Activated CD4-positive, alpha-beta T cell treated with anti-CD3 and anti-CD28 coated beads, Interleukin-2, amount 50 U/mL, for 24 hours (primary cell): ENCODE data around the gene SEMA4D.
A peak's percentile ranks its signal among the peaks of the same experiment; 100 is the strongest.

Source experiments
- DNase-seq, 2 donors: peaks; one replicate each; pipeline ENCODE4 v3.0.0-alpha.2; 2020; ENCODE audit warnings: low read depth in 1 of 2, low spot score in 1 of 2

Gene SEMA4D

GRCh38 chr9:89497978-89498851 is at the start of gene SEMA4D:
Gene SEMA4D, minus strand, starts transcription at chr9:89498113. Its CDS starts 92,657 bp downstream, at chr9:89405456.
- DNase-seq: peak in 1 of 2 donors; percentile 68

- no peak for DNase-seq
These were observed 49.1 kb upstream of the SEMA4D start for GRCh38 chr9:89547000-89547399.

- no peak for DNase-seq
These were observed 46.4 kb upstream of the SEMA4D start for GRCh38 chr9:89544279-89544661.

- DNase-seq: no peak
These were observed 45.8 kb upstream of the SEMA4D start for GRCh38 chr9:89543621-89544278.

GRCh38 chr9:89543111-89543510 is 45.2 kb upstream of the SEMA4D start:
- DNase-seq: no peak

- DNase-seq: no peak
These were observed 44.6 kb upstream of the SEMA4D start for GRCh38 chr9:89542401-89543021.

- no peak for DNase-seq
These were observed 43.9 kb upstream of the SEMA4D start for GRCh38 chr9:89541798-89542197.

GRCh38 chr9:89539374-89539773 is 41.5 kb upstream of the SEMA4D start:
- DNase-seq: no peak

GRCh38 chr9:89538871-89539270 is 41.0 kb upstream of the SEMA4D start:
- no peak for DNase-seq

- no peak for DNase-seq
These were observed 39.3 kb upstream of the SEMA4D start for GRCh38 chr9:89537166-89537565.

- no peak for DNase-seq
These were observed 38.7 kb upstream of the SEMA4D start for GRCh38 chr9:89536600-89536999.

- no peak for DNase-seq
These were observed 38.2 kb upstream of the SEMA4D start for GRCh38 chr9:89536145-89536574.

GRCh38 chr9:89535461-89535860 is 37.5 kb upstream of the SEMA4D start:
- DNase-seq: no peak

- DNase-seq: no peak
These were observed 36.8 kb upstream of the SEMA4D start for GRCh38 chr9:89534515-89535287.

- no peak for DNase-seq
These were observed 35.6 kb upstream of the SEMA4D start for GRCh38 chr9:89533411-89534095.

GRCh38 chr9:89532944-89533343 is 35.0 kb upstream of the SEMA4D start:
- DNase-seq: no peak

GRCh38 chr9:89532478-89532877 is 34.6 kb upstream of the SEMA4D start:
- peak in 1 of 2 donors; percentile 41 for DNase-seq

GRCh38 chr9:89531766-89532165 is 33.9 kb upstream of the SEMA4D start:
- DNase-seq: no peak

GRCh38 chr9:89530726-89531125 is 32.8 kb upstream of the SEMA4D start:
- no peak for DNase-seq

- DNase-seq: no peak
These were observed 31.5 kb upstream of the SEMA4D start for GRCh38 chr9:89529243-89530035.
